ENCODE measurements around the gene ADAMTSL5.
"Not testable (repeated sequence)": the region's sequence is repeated elsewhere in the genome, so short reads cannot be mapped to it uniquely, and the experiment has no call there.

ADAMTSL5 gene

GRCh38 chr19:1529430-1529816 lies 16.6 kb upstream of the ADAMTSL5 start:
- no peak for DNase-seq

DNA sequence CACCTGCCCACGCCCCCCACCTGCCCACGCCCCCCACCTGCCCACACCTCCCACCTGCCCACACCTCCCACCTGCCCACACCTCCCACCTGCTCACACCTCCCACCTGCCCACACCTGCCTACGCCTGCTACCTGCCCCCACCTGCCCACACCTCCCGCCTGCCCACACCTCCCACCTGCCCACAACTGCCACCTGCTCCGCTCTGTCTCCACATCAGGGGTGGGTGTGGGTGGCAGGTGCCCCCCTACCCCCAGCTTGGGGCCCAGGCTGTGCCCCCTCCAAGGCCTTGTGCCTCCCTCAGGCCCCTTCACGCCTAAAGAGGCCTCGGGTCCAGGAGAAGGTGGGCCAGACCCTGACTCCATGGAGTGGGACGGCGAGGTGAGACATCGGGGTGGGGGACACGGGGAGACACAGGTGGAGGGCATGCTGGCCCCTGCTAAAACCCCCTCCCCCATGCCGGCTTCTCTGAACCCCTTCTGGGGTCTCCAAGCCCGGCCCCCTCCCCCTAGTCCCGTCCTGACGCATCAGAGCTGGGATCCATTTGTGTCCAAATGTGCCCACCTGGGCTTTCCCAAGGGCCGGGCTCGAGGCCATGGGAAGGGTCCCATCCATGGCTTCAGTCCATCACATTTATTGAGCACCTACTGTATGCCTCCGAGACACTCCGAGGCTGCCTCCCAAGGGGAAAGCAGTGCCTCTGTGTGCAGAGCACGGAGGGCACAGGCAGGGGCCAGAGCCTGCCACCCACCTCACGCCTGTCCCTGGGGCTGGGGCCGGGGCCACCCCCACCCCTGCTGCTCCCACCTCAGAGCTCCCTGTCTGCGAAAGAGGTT lies 16.0 kb upstream of the ADAMTSL5 start:
- no peak for DNase-seq

- DNase-seq = no peak
These were observed 15.0 kb upstream of the ADAMTSL5 start for GRCh38 chr19:1527650-1528309.

- no peak for DNase-seq
These were observed 14.3 kb upstream of the ADAMTSL5 start for GRCh38 chr19:1526979-1527649.

DNA sequence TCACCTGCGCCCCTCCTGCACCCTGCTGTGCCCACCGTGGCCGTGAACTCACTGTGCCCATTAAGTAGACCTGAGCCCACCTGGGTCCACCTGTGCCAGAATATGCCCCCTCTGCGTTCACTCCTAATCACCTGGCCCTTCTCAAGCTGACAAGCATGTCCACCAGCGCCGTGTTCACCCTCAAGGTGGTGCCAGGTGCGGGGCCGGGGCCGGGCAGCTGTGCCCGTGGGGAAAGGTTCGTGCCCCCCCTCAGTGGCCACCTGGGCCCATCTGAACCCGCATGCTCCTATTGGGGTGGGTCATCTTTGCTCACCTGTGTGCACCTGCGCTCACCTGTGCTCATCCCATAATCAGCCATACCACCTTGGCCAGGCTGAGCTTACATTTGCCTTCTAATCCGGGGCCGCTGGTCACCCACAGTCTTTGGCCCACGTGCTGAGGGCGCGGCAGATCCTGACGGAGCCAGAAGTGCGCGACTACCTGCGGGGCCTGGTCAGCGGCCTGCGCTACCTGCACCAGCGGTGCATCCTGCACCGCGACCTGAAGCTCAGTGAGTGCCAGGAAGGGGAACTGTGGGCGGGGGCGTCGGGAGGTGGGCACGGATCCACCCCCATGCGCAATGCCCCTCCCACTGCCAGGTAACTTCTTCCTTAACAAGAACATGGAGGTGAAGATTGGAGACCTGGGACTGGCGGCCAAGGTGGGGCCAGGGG lies 13.4 kb upstream of the ADAMTSL5 start:
- no peak for DNase-seq

DNA sequence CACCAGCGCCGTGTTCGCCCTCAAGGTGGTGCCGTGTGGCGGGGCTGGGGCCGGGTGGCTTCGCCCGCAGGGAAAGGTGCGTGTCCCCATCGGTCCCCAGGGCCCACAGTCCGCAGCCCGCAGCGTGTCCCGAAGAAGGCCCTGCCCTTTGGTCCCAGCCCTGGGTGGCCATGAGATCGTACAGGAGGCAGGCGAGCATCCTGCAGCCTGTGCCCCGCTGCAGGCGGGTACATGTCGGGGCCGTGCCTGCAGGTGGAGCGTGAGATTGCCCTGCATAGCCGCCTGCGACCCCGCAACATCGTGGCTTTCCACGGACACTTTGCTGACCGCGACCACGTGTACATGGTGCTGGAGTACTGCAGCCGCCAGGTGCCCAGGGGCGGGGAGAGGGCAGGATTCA lies 12.5 kb upstream of the ADAMTSL5 start:
- DNase-seq = no peak

DNA sequence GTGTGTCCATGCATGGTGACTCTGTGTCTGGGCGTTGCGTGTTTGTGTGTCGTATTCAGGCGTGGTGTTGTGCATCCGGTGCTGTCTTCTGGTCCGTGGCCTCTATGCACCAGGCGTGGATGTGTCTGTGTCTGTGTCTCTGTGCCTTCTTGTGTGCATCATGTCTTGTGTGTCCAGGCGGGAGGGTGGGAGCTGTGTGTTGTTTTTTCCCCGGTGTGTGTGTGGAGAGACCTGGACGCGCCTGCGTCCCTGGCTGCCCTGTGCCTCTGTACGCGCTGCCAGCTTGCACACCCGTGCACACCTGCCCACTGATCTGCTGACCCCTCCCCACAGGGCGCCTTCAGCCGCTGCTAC lies 12.1 kb upstream of the ADAMTSL5 start:
- DNase-seq = no peak

- DNase-seq = no peak
These were observed 11.6 kb upstream of the ADAMTSL5 start for GRCh38 chr19:1524287-1524971.

- no peak for DNase-seq
These were observed 10.8 kb upstream of the ADAMTSL5 start, which contains the start of gene PLK5 for GRCh38 chr19:1523412-1524286. Gene PLK5, plus strand, starts transcription at chr19:1524077. Its CDS starts 2,920 bp downstream, at chr19:1526997.

DNA sequence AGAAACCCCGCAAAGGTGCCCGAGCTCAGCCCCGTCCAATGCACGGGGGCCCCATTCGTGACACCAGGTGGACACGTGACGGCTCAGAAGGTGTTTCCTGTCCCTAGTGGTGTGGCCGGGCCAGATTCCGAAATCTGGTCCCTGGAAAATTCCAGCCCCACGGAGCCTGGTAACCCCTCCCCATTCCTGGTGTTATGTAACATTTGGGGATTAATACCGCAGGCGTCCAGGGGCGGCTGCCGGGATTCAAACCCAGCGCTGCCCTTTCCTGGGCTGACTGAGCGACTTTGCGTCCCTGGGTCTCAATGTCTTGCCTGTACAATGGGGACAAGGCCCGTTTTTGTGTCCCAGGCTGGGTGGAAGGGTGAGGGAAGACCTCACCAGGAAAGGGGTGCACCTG lies 10.0 kb upstream of the ADAMTSL5 start:
- DNase-seq = no peak

- DNase-seq = no peak
These were observed 9.2 kb upstream of the ADAMTSL5 start for GRCh38 chr19:1522061-1522460.

- DNase-seq = no peak
These were observed 8.8 kb upstream of the ADAMTSL5 start for GRCh38 chr19:1521636-1522035.

- no peak for DNase-seq
These were observed 7.5 kb upstream of the ADAMTSL5 start for GRCh38 chr19:1520203-1520780.

GRCh38 chr19:1519802-1520201 lies 7.0 kb upstream of the ADAMTSL5 start:
- not testable (repeated sequence) for DNase-seq

- DNase-seq = no peak
These were observed 5.7 kb upstream of the ADAMTSL5 start for GRCh38 chr19:1518471-1518870.

GRCh38 chr19:1516395-1516753 lies 3.6 kb upstream of the ADAMTSL5 start:
- no peak for DNase-seq

DNA sequence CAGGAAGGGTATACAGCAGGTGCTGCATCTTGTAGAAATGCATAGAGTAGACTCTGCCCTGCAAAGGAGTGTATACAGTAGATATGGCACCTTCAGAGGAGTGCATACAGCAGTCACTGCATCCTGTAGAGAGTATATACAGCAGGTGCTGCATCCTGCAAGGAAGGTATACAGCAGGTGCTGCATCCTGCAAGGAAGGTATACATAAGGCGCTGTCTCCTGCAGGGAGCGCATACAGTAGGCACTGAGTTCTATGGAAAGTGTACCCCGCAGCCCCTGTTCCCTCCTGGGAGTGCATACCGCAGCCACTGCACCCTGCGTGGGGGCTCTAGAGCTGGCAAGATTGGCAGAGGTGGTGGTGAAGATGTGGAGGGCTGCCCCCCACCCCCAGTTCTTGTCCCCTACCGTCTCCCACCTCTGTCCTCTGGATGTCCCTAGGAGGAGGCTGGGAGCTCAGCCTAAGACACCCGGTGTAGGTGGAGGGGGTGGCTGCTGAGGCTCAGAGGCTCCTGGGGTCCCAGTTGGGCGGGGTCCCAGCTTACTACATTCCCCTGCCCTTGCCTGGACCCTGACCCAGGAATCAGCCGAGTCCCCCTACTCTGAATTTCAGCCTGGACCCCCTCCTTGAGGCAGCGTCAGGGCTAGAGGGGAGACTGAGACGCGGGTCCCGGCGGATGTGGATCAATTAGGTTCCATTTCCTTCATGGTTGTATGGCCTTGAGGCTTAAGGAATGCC lies 2.3 kb upstream of the ADAMTSL5 start:
- no peak for DNase-seq

- DNase-seq = no peak
These were observed 1.5 kb upstream of the ADAMTSL5 start for GRCh38 chr19:1514295-1514661.

DNA sequence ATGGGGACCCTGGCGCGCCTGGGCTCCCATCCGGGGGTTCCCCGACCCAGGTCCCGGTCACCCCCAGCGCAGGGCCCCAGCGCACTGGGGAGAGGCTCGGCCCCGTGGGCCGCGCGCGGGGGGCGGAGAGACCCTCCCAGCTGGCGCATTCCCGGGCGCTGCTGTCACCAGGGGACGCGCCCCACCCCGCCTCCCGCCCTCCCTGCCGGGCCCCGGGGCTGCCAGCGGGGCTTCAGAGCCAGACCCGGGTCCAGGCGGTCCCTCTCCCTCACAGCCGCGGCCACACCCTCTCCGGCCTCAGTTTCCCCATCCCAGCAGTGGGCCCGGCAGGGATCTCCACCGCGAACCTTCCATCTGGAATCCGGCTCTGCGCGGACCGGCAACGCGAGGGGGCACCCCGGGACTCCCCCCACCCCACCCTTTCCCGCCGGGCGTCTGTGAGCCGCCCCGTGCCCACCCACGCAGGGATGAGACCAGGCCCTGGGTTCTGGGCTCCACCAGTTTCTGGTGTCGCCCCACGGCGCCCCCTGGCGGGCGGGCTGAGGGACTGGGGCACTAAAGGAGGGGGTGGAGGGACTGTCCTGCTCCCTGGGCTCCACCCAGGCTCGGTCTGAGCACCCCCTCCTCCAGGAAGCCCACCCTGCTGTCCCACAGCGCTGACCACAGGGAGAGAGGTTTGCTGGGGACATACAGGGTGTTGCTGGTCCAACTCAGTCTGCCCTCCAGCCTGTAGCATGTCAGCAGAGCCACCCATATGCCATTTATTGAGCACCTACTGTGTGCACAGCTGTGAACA lies 878 bp upstream of the ADAMTSL5 start:
- DNase-seq = peak; percentile 66
